NCI-H2081 (cell line): Measurements from ENCODE around the gene UBAC2.
"Not testable (repeated sequence)": the region's sequence is repeated elsewhere in the genome, so short reads cannot be mapped to it uniquely, and the experiment has no call there.

Experiments used
- DNase-seq, 2 experiments: peaks; one replicate each; lab custom pipeline; 2025; lab: John Stamatoyannopoulos, UW

UBAC2 gene

GRCh38 chr13:99249178-99249577, 48.5 kb downstream of the UBAC2 start:
- DNase-seq: not testable (repeated sequence)

DNA sequence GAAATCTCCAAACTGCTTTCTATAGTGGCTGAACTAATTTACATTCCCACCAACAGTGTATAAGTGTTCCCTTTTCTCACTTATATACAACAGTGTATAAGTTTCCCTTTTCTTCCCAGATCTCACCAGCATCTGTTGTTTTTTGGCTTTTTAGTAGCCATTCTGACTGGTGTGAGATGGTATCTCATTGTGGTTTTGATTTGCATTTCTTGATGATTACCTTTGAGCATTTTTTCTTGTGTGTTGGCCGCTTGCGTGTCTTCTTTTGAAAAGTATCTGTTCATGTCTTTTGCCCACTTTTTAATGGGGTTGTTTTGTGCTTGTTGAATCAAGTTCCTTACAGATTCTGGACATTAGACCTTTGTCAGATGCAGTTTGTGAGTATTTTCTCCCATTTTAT, 49.0 kb downstream of the UBAC2 start:
- DNase-seq: not testable (repeated sequence)

- no peak for DNase-seq
Measured at GRCh38 chr13:99250982-99251825, 50.5 kb downstream of the UBAC2 start.

GRCh38 chr13:99251921-99252320, 51.3 kb downstream of the UBAC2 start:
- no peak for DNase-seq

GRCh38 chr13:99254830-99255229, 54.2 kb downstream of the UBAC2 start:
- DNase-seq: no peak

GRCh38 chr13:99255271-99255670, 54.6 kb downstream of the UBAC2 start:
- DNase-seq: no peak

DNA sequence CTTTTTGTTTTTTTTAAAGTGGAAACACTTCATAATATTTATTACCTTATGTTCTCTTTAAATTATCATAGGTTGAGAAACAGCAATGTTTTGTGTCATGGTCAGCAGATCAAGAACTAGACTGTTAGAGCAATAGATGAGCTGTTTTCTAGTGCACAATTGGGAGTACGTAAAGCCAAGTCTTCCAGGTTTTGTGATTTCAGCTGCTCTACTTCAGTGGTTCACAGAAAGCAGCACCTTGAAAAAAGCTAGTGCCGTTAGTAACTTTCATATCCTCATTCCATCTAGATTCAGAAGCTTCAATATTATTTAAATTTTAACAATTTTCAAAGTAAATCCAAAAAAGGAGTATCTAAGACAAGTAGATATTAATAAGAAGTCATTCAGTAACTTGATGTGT, 55.6 kb downstream of the UBAC2 start:
- DNase-seq: no peak

- no peak for DNase-seq
Measured at GRCh38 chr13:99256709-99257108, 56.1 kb downstream of the UBAC2 start.

DNA sequence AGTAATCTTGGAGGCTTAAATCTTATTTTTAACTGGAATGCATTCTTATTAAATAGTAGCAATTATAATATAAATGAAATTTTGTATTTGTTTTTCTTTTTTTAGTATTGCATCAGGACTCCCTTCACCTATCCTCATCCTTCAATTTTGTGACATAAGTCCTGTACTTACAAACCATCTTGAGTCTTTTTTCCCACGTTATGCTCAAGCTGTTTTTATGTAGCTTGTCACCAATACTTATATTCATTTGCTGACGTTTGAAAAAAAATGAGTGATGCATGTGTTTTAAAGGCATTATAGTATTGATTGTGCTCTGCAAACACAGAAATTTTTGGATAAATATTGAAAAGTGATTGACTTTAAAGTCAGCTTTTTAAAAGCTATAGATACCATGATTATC, 56.6 kb downstream of the UBAC2 start:
- DNase-seq: no peak

DNA sequence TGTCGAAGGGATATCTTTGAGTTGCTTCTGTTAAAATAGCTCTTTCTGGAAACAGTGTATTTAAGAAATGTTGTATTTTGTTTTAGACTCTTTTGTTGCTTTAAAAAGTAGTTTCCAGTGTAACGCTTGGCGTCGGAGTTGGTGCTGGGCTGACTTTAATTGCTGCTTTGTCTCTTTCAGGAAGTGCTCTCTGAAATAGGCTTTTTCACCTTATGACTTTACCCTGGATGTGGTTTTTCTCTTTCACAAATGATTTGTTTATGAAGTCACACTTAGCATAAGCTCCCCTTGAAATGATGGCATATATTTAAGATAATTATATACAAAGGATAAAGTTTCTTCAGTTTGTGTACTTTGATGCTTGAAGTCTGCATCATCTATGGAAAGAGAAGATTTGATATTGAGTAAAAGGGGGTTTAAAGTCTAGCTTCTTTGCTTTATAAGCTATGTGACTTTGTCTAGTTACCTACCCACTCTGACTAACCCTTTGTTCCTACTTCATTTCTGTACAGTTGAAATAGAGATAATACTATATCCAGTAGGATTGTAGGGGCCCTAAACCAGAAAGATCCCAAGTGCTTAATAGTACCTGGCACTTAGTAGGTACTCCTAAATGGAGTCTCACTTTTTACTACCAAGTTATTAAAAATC, 57.7 kb downstream of the UBAC2 start, which contains the start of gene GPR18:
GPR18 (minus strand) TSS at position 170 of the 651 bp plus-strand sequence. CDS start 2,507 bp downstream, outside the sequence.
- no peak for DNase-seq

- DNase-seq: no peak
Measured at GRCh38 chr13:99258946-99259345, 58.3 kb downstream of the UBAC2 start.

DNA sequence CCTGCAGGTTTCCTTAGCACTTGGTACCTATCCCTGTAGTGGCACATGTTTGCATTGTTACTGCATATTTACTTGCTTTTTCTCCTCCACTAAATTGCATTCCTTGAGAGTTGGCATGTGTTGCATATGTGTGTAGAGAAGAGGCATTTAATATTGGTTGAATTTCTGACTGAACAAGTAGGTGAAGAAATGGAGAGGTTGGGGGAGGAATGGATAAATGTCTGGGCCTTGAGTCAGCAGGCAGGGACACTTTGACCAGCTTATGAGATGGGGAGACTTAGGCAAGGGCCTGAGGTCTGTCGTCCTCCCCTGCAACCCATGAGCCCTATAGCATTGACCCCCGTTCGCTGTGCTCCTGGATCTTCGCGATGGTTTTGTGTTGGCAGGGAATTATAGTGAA, 59.6 kb downstream of the UBAC2 start:
- DNase-seq: no peak

- DNase-seq: no peak
Measured at GRCh38 chr13:99261059-99261458, 60.4 kb downstream of the UBAC2 start.

DNA sequence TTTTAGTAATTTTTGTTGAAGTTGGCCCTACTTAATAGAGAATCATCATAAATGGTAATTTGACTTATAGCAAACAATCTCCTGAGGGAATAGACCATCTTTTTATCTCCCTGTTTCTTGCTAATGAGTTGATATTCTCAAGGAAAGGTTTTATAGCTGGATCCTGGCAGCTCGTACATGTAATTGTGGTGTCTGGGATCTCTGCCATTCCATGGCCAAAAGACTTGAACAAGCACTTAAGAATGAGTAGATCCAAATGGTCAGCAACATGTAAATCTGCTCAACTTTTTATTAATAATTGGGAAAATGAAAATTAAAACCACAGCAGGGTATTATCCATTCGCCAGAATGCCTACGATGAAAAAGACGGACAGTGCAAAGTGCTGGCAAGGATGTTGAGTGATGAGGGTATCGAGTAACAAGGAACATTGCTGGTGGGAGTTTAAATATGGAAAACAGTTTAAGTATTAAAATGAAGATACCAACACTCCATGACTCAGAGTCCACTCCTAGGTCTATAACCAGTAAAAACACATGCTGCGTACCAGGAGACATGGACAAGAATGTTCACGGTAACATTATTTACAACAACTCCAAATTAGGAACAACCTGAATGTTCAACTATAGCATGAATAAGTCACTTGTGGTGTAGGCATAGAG, 62.6 kb downstream of the UBAC2 start:
- DNase-seq: no peak

- DNase-seq: no peak
Measured at GRCh38 chr13:99264051-99264450, 63.4 kb downstream of the UBAC2 start.

DNA sequence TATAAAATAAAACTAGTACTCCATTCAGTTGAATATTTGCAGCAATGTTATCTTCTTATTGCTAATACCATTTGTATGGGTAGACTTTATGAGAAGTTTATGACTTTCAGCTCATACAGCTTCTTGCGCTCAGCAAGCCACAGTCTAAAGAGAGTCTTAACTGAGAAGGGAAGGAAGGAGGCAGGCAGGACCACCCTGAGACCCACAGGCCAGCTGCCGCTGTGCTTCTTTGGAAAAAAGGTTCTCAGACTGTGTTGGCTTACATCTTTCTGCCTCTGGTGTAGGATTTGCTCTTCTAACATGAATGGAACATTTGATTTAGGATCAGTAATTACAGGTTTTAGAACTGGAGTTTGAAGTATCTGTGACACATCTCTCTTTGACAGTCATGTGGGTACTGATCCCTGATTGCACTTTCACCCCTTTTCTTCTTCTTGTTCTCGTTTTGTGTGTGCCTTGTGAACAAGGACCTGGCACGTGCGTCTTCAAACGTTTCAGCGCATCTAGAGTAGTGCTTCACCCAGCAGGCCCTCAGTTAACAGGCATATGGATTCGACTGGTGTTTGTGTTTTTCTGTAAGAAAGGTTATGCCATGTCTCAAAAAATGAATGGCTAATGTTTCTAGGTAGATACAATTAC, 64.6 kb downstream of the UBAC2 start:
- no peak for DNase-seq

DNA sequence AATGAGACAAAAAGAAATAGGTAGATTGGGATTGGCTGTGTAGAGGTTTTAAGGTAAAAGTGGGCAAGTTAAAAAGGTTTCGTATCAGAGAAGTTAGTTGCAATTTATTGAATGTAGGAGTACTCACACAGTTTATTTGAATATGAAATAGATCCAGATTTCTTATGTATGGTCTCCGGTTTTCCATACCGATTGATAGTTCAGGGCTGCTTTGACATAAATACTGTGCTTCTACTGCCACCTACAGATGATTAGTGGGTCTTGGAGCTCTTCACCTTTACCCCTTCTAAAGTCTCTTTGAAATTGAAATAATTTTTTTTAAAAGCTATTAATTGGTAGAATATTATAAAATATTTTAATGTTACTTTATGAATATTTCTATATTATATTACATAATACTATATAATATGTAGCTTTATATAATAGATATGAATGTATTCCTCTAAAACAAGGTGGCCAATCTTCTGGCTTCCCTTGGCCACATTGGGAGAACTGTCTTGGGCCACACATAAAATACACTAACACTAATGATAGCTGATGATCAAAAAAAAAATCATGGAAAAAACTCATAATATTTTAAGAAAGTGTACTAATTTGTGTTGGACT, 65.3 kb downstream of the UBAC2 start:
- DNase-seq: peak; percentile 8 to 60

DNA sequence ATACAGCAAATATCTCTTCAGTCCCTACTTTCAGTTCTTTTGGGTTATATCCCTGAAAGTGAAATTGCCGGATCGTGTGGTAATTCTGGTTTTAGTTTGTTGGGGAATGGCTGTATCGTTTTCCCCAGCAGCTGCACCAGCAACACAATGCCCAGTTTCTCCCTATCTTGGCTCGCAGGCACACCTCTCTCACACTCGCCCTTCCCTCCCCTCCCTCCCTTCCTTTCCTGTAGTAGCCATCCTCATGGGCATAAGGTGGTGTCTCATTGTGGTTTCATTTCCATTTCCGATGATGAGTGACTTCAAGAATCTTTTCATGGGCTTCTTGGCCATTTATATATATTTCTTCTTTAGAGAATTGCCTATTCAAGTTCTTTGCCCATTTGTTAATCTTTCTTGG, 66.2 kb downstream of the UBAC2 start:
- DNase-seq: no peak

- DNase-seq: no peak
Measured at GRCh38 chr13:99267927-99268326, 67.3 kb downstream of the UBAC2 start.

GRCh38 chr13:99268822-99269221, 68.2 kb downstream of the UBAC2 start:
- DNase-seq: no peak

GRCh38 chr13:99269627-99270241, 69.1 kb downstream of the UBAC2 start:
- DNase-seq: peak; percentile 9 to 56
